ENCODE measurements around the gene USP1.

- no peak for TF ChIP-seq USF2 (CRISPR knock-in tag; IDR thresholded peaks at IDR 0.05)
- TF ChIP-seq CTCF (IDR thresholded peaks at IDR 0.05): no peak
- no peak for TF ChIP-seq ATF3 (CRISPR knock-in tag; conservative IDR thresholded peaks at IDR 0.05)
- TF ChIP-seq TCF7 (CRISPR knock-in tag; IDR thresholded peaks at IDR 0.05; ENCODE audit: low read depth): no peak
- TF ChIP-seq ZNF416 (CRISPR knock-in tag; IDR thresholded peaks at IDR 0.05): no peak
- no peak for TF ChIP-seq E2F1 (CRISPR knock-in tag; IDR thresholded peaks at IDR 0.05)
- TF ChIP-seq SP1 (CRISPR knock-in tag; conservative IDR thresholded peaks at IDR 0.05): no peak
- no peak for TF ChIP-seq NR1H2 (CRISPR knock-in tag; IDR thresholded peaks at IDR 0.05)
- TF ChIP-seq PREB (CRISPR knock-in tag; IDR thresholded peaks at IDR 0.05; ENCODE audit: borderline replicate concordance): no peak
- no peak for TF ChIP-seq MAX (CRISPR knock-in tag; IDR thresholded peaks at IDR 0.05)
- no peak for TF ChIP-seq HMGA2 (CRISPR knock-in tag; IDR thresholded peaks at IDR 0.05)
- no peak for TF ChIP-seq NR2C2 (CRISPR knock-in tag; IDR thresholded peaks at IDR 0.05)
These were observed 46.8 kb upstream of the USP1 start for GRCh38 chr1:62390071-62390470.

All from WTC11 (cell line).